Calu3 (cell line): ENCODE results near the gene DLAT. TPM values are rescaled to one million over a fixed set of nuclear protein-coding genes. Genes with fewer than 3 reads are reported as not detected.

Source experiments
- BruUV-seq: library from RNA; stranded (reverse); fragments of 400-500 nt; replicated peaks from 2 replicates; lab custom pipeline; 2021; lab: Mats Ljungman, UMichigan
- CTCF ChIA-PET: fragments of 300-600 bp; sonication (Branson Sonifier 250); formaldehyde crosslinking; loops from one replicate; lab custom pipeline; 2022; ENCODE audit warnings: antibody characterized with exemption; lab: Charles Lee
- DNase-seq: peaks from one replicate; pipeline ENCODE4 v3.0.0; 2022
- H3K27ac Mint-ChIP-seq: one replicate; pipeline ENCODE4 v1.8.0; 2022; ENCODE audit warnings: mixed read lengths; ENCODE audit not compliant: unreplicated experiment
- H3K27me3 Mint-ChIP-seq: one replicate; pipeline ENCODE4 v1.8.0; 2022; ENCODE audit warnings: mixed read lengths; ENCODE audit not compliant: unreplicated experiment
- H3K36me3 Mint-ChIP-seq: one replicate; pipeline ENCODE4 v1.8.0; 2022; ENCODE audit warnings: mild to moderate bottlenecking, moderate library complexity, mixed read lengths; ENCODE audit not compliant: insufficient read depth, unreplicated experiment
- H3K4me1 Mint-ChIP-seq: one replicate; pipeline ENCODE4 v1.8.0; 2022; ENCODE audit warnings: mild to moderate bottlenecking, low read depth, mixed read lengths; ENCODE audit not compliant: unreplicated experiment
- H3K4me3 Mint-ChIP-seq: one replicate; pipeline ENCODE4 v1.8.0; 2022; ENCODE audit warnings: mild to moderate bottlenecking, low read depth, moderate library complexity, mixed read lengths; ENCODE audit not compliant: unreplicated experiment
- H3K9me3 Mint-ChIP-seq: one replicate; pipeline ENCODE4 v1.8.0; 2022; ENCODE audit warnings: low read depth, mixed read lengths; ENCODE audit not compliant: unreplicated experiment
- intact Hi-C: fragments of 100-400 bp; cut with micrococcal nuclease; formaldehyde crosslinking; loops from one replicate; pipeline ENCODE4 v1.10.0; 2022; ENCODE audit not compliant: unreplicated experiment
- total RNA-seq: library from RNA; stranded (reverse); gene quantifications from 2 replicates; pipeline ENCODE4 v1.2.3, GENCODE V29; 2022
- TF ChIP-seq, protein P1 (sequence below): fragments of 200-600 bp; IDR thresholded peaks from one replicate; pipeline ENCODE4 v1.8.0; 2022; ENCODE audit warnings: antibody characterized with exemption; ENCODE audit not compliant: unreplicated experiment

Gene DLAT
- total RNA-seq, 1 experiment from 2014 or later = 27.4 TPM

DNA sequence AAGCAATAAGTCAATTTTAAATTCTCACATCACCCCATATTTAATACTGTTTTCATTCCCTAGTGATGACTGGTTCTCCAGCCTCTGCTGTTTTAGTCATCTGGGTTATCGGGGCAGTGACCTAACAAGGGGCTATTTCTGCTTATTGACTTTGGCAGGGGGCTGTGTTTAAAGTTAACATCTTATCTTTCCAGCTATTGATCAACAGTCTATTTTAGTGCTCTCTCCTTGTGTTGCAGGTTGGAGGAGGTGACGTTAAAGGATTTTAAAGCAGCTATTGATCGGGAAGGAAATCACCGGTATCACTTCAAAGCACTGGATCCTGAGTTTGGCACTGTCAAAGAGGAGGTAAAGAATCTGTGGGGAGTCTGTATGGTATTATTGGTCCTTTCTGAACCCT, 7.7 kb upstream of the DLAT start:
- Mint-ChIP-seq H3K4me1 (peaks cover 8% of the 10 kb centered on the region), H3K27me3 (no peaks in the 10 kb centered on the region), H3K9me3 (no peaks in the 10 kb centered on the region), H3K4me3 (no peak overlapping the region), H3K27ac (no peak overlapping the region), H3K36me3 (no peaks in the 10 kb centered on the region)
- BruUV-seq = no TSS peak
- TF ChIP-seq, protein P1, sequence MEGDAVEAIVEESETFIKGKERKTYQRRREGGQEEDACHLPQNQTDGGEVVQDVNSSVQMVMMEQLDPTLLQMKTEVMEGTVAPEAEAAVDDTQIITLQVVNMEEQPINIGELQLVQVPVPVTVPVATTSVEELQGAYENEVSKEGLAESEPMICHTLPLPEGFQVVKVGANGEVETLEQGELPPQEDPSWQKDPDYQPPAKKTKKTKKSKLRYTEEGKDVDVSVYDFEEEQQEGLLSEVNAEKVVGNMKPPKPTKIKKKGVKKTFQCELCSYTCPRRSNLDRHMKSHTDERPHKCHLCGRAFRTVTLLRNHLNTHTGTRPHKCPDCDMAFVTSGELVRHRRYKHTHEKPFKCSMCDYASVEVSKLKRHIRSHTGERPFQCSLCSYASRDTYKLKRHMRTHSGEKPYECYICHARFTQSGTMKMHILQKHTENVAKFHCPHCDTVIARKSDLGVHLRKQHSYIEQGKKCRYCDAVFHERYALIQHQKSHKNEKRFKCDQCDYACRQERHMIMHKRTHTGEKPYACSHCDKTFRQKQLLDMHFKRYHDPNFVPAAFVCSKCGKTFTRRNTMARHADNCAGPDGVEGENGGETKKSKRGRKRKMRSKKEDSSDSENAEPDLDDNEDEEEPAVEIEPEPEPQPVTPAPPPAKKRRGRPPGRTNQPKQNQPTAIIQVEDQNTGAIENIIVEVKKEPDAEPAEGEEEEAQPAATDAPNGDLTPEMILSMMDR = no peak
- CTCF ChIA-PET = no interaction called here
- DNase-seq = no peak
- intact Hi-C loops = no loop called here

DNA sequence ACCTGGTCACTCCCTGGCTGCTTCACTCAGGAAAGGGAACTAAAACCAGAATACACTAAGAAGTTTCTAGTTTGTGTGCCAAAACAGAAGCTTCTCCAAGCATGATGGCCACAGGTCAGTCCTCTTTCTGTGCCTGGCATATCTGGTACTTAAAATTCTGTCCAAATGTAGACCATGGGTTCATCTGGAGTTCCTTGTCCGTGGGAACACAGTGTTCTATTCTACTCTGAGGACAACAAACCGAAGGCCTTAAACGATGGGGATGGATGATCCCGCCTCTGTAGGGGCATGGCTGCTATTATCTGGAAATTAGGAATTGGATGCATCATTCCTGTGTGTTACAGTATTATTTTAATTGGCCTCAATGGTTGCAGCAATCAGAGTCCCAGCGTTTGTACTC, 6.1 kb upstream of the DLAT start:
- intact Hi-C loops = no loop called here
- Mint-ChIP-seq H3K9me3 (no peaks in the 10 kb centered on the region), H3K4me1 (peaks cover 8% of the 10 kb centered on the region), H3K27me3 (no peaks in the 10 kb centered on the region), H3K27ac (no peak overlapping the region), H3K36me3 (no peaks in the 10 kb centered on the region), H3K4me3 (no peak overlapping the region)
- DNase-seq = no peak
- CTCF ChIA-PET = no interaction called here
- TF ChIP-seq, protein P1 = no peak
- no TSS peak for BruUV-seq

DNA sequence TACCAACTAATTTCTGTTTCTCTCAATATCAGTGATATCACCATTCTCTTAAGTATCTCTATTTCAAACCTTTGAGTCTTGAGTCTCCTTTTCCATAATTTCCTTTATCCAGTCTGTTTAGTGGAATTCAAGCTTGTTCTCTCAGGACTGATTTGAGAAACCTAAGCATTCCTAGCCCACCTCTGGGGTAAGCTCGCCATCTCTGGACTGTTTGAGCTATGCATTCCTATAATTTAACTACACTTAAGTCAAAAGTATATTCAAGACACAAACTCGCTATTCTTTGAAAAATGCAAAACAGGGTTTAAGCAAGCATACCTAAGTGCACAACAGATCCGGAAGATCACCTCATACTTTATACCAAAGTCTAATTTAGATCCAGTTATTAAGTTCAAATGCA, 2.1 kb upstream of the DLAT start:
- Mint-ChIP-seq H3K9me3 (no peaks in the 10 kb centered on the region), H3K36me3 (peaks cover 22% of the 10 kb centered on the region), H3K4me3 (no peak overlapping the region), H3K27me3 (no peaks in the 10 kb centered on the region), H3K27ac (no peak overlapping the region), H3K4me1 (no peaks in the 10 kb centered on the region)
- TF ChIP-seq, protein P1 = no peak
- no peak for DNase-seq
- CTCF ChIA-PET = interaction anchor here (0.9 kb wide), 1 partner anchor 41 kb away, joined by 3 read pairs; no protein-coding TSS in a partner anchor
- intact Hi-C loops = no loop called here
- no TSS peak for BruUV-seq

DNA sequence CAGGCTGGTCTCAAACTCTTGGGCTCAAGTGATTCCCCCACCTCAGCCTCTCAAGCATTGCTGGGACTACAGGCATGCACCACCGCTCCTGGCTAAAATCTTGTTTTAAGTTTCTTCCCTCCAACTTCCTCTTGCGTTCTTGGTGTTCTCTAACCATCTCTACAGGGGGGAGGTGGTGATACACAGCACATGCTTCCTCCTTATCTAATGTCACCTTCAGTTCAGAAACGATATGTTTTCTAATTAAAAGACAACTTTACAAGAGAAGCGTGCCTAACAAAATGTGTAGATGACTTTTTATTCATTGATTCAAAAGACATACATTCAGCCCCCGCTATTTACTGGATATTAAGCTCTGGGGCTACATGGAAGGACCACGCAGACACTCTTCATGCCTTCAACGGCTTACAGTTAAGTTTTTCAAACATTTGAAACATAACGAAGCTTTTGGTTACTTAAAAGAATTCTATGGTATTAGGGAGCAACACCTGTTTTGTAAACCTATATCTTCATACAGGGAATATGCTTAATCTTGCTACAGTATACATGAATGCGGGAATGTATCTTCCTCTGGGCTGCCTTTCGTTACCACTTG, 933 bp upstream of the DLAT start:
- Mint-ChIP-seq H3K4me3 (peak overlapping the region; percentile 93), H3K36me3 (peaks cover 22% of the 10 kb centered on the region), H3K9me3 (no peaks in the 10 kb centered on the region), H3K27me3 (no peaks in the 10 kb centered on the region), H3K4me1 (no peaks in the 10 kb centered on the region), H3K27ac (peak overlapping the region; percentile 80)
- BruUV-seq = no TSS peak
- no peak for DNase-seq
- TF ChIP-seq, protein P1 = no peak
- intact Hi-C loops = no loop called here
- CTCF ChIA-PET = no interaction called here
